Hindlimb muscle (tissue), 1 donor: Measurements from ENCODE around the gene SEMA3E. TPM values are rescaled to one million over a fixed set of nuclear protein-coding genes. Genes with fewer than 3 reads are reported as not detected.

Source experiments
- DNase-seq: peaks from one replicate; pipeline ENCODE4 v3.0.0-alpha.2; 2013
- polyA plus RNA-seq: library from polyadenylated mRNA; unstranded; fragments of 120-200 nt; gene quantifications from one replicate; pipeline ENCODE4 v1.2.1, GENCODE V29; 2013; ENCODE audit not compliant: insufficient read length

The SEMA3E gene
- polyA plus RNA-seq, 1 donor: 3.7 TPM

GRCh38 chr7:83337050-83337449 is 311.9 kb downstream of the SEMA3E start:
- no peak for DNase-seq

GRCh38 chr7:83326223-83326622 is 322.7 kb downstream of the SEMA3E start:
- no peak for DNase-seq

- DNase-seq: no peak
Observed at GRCh38 chr7:83325083-83325482, 323.9 kb downstream of the SEMA3E start.

DNA sequence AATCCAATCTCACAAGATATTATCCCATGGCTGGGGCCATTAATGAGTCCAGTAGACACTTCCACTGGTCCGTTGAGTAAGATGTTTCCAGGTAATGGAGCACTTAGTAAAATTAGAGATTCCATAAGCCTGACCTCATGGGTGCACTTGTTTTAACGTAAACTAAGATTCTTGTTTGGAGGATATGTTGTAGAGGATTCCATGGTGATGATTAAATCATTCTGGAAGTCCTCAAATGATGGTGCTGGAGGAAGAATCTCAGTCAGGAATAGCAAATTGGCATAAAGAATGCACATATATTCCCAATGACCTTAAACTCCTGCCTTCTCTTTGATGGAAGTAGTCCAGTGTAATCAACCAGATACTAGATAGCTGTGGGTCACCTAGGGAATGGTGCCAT is 324.3 kb downstream of the SEMA3E start:
- no peak for DNase-seq

GRCh38 chr7:83321011-83321410 is 327.9 kb downstream of the SEMA3E start:
- DNase-seq: no peak

GRCh38 chr7:83313931-83314330 is 335.0 kb downstream of the SEMA3E start:
- DNase-seq: no peak
